Activated naive CD4-positive, alpha-beta T cell treated with anti-CD3 and anti-CD28 coated beads for 36 hours (primary cell): Measurements from ENCODE around the gene PDCD11. TPM values are rescaled to one million over a fixed set of nuclear protein-coding genes. Genes with fewer than 3 reads are reported as not detected.
A peak's percentile ranks its signal among the peaks of the same experiment; 100 is the strongest.
"Not testable (repeated sequence)": the region's sequence is repeated elsewhere in the genome, so short reads cannot be mapped to it uniquely, and the experiment has no call there.

ENCODE experiments used
- CTCF ChIA-PET: fragments of 350-600 bp; sonication (Branson Sonifier 250); formaldehyde crosslinking; loops from one replicate; lab custom pipeline; 2021; ENCODE audit warnings: antibody characterized with exemption; lab: Charles Lee
- DNase-seq: peaks from one replicate; pipeline ENCODE4 v3.0.0-alpha.2; 2020
- H3K27ac Mint-ChIP-seq: one replicate; pipeline ENCODE4 v1.8.0; 2021; ENCODE audit warnings: mild to moderate bottlenecking, mixed read lengths
- H3K27me3 Mint-ChIP-seq: one replicate; pipeline ENCODE4 v1.8.0; 2021; ENCODE audit warnings: low read depth, mixed read lengths
- H3K36me3 Mint-ChIP-seq: one replicate; pipeline ENCODE4 v1.8.0; 2021; ENCODE audit warnings: low read depth, mixed read lengths
- H3K4me1 Mint-ChIP-seq: one replicate; pipeline ENCODE4 v1.8.0; 2021; ENCODE audit warnings: low read depth, mixed read lengths
- H3K4me3 Mint-ChIP-seq: one replicate; pipeline ENCODE4 v1.8.0; 2021; ENCODE audit warnings: mild to moderate bottlenecking, moderate library complexity, mixed read lengths
- H3K9me3 Mint-ChIP-seq: one replicate; pipeline ENCODE4 v1.8.0; 2021; ENCODE audit warnings: mixed read lengths
- intact Hi-C: fragments of 100-400 bp; cut with micrococcal nuclease; formaldehyde crosslinking; loops from one replicate; pipeline ENCODE4 v1.15.1; 2023
- total RNA-seq, 2 experiments: library from RNA; stranded (reverse); gene quantifications; one replicate each; pipeline ENCODE4 v1.2.3, GENCODE V29; 2021

PDCD11 gene
- total RNA-seq, 2 experiments from 2014 or later = 50.1 TPM

- Mint-ChIP-seq H3K4me3 (no peak overlapping the region), H3K9me3 (no peaks in the 10 kb centered on the region), H3K27ac (peak overlapping the region; percentile 50), H3K27me3 (no peaks in the 10 kb centered on the region), H3K4me1 (peaks cover 28% of the 10 kb centered on the region), H3K36me3 (peaks cover 19% of the 10 kb centered on the region)
- CTCF ChIA-PET = interaction anchor here (0.8 kb wide), 1 partner anchor 112 kb away, joined by 4 read pairs; no protein-coding TSS in a partner anchor
- intact Hi-C loops = loop anchor here (1.0 kb wide), 1 partner anchor 23 kb away; the partner anchor contains the start of genes ATP5MK and PDCD11
- no peak for DNase-seq
Observed at GRCh38 chr10:103373544-103373943, 22.9 kb upstream of the PDCD11 start.

DNA sequence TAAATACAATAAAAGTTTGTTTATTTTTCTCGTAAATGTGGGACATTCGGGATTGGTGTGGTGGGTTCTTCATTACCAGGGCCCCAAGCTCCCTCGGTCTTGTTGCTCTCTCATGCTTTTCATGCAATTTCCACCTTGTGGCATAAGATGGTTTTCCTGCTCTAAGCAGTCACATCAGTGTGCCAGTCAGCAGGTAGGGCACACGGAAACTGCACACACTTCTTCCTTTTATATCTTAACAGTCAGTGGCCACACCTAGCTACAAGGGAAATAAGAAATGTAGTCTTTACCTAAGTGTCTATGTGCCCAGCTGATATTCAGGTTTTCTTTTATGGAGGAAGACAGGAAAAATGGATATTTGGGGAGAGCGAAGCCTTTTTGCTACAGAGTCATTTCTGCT lies 22.2 kb upstream of the PDCD11 start:
- intact Hi-C loops = no loop called here
- no peak overlapping the region for H3K4me3 Mint-ChIP-seq

DNA sequence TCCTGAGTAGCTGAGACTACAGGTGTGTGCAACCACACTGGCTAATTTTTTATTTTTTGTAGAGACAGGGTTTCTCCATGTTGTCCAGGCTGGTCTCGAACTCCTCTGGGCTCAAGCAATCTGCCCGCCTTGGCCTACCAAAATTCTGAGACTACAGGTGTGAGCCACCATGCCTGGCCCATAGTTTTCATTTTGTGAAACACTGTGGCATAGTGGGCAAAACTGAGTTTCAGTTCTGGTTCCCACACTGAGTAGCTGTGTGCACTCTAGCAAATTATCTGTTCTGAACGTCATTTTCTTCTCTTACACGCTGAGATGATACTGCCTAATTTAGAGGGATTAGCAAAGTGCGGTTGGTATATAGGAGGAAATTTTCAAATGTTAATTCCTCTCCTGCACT lies 13.7 kb upstream of the PDCD11 start:
- intact Hi-C loops = no loop called here
- Mint-ChIP-seq H3K9me3 (no peaks in the 10 kb centered on the region), H3K36me3 (peaks cover 11% of the 10 kb centered on the region), H3K27me3 (no peaks in the 10 kb centered on the region), H3K27ac (no peak overlapping the region), H3K4me1 (no peaks in the 10 kb centered on the region), H3K4me3 (no peak overlapping the region)
- DNase-seq = no peak
- CTCF ChIA-PET = no interaction called here

More for the DNA sequence above, 22.2 kb upstream of the PDCD11 start:
- peak overlapping the region; percentile 26 for H3K27ac Mint-ChIP-seq
- CTCF ChIA-PET = no interaction called here
- no peak for DNase-seq
- peaks cover 25% of the 10 kb centered on the region for H3K4me1 Mint-ChIP-seq
- no peaks in the 10 kb centered on the region for H3K27me3 Mint-ChIP-seq
- H3K9me3 Mint-ChIP-seq = no peaks in the 10 kb centered on the region
- peaks cover 19% of the 10 kb centered on the region for H3K36me3 Mint-ChIP-seq

GRCh38 chr10:103394180-103394579 lies 2.2 kb upstream of the PDCD11 start:
- no peak for DNase-seq
- CTCF ChIA-PET = interaction anchor here (1.1 kb wide), 1 partner anchor 21 kb away, joined by 3 read pairs; no protein-coding TSS in a partner anchor
- peaks cover 56% of the 10 kb centered on the region for H3K4me1 Mint-ChIP-seq
- peak overlapping the region; percentile 97 for H3K4me3 Mint-ChIP-seq
- H3K36me3 Mint-ChIP-seq = peaks cover 28% of the 10 kb centered on the region
- no peak overlapping the region for H3K27ac Mint-ChIP-seq
- intact Hi-C loops = no loop called here
- H3K27me3 Mint-ChIP-seq = no peaks in the 10 kb centered on the region
- no peaks in the 10 kb centered on the region for H3K9me3 Mint-ChIP-seq

- H3K27me3 Mint-ChIP-seq = no peaks in the 10 kb centered on the region
- H3K9me3 Mint-ChIP-seq = no peaks in the 10 kb centered on the region
- H3K4me1 Mint-ChIP-seq = peaks cover 67% of the 10 kb centered on the region
- H3K36me3 Mint-ChIP-seq = peaks cover 34% of the 10 kb centered on the region
- intact Hi-C loops = loop anchor here (1.0 to 2.0 kb wide), 7 partner anchors 22 to 541 kb away; partner anchors contain the start of genes BORCS7, CNNM2 and PCGF6
- peak; percentile 8 for DNase-seq
- peak overlapping the region; percentile 97 for H3K4me3 Mint-ChIP-seq
- peak overlapping the region; percentile 85 for H3K27ac Mint-ChIP-seq
- CTCF ChIA-PET = interaction anchor here (0.7 to 1.5 kb wide), 3 partner anchors 10 to 479 kb away, joined by 3 read pairs; partner anchors contain the start of gene NEURL1
Observed at GRCh38 chr10:103395754-103396066, 716 bp upstream of the PDCD11 start.

DNA sequence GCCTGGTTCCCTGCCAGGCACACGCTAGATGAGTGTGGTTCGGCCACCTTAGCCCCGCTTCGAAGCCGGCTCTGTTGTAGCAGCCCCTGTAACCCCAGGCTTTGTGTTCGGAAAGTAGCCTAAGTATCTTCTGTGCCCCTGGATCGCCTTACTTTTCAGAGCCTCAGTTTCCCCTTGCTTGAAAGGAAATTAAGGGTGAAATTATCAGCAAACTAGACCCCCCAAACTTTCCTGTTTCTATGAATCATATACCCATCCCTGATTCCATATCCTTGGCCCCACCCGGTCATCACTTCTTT lies 312 bp downstream of the PDCD11 start:
- peak overlapping the region; percentile 97 for H3K4me3 Mint-ChIP-seq
- H3K27me3 Mint-ChIP-seq = no peaks in the 10 kb centered on the region
- H3K9me3 Mint-ChIP-seq = no peaks in the 10 kb centered on the region
- CTCF ChIA-PET = no interaction called here
- H3K36me3 Mint-ChIP-seq = peaks cover 31% of the 10 kb centered on the region
- no peak for DNase-seq
- H3K4me1 Mint-ChIP-seq = peaks cover 69% of the 10 kb centered on the region
- intact Hi-C loops = loop anchor here (1.0 to 2.0 kb wide), 7 partner anchors 23 to 542 kb away; partner anchors contain the start of genes BORCS7, CNNM2 and PCGF6
- H3K27ac Mint-ChIP-seq = peak overlapping the region; percentile 85

DNA sequence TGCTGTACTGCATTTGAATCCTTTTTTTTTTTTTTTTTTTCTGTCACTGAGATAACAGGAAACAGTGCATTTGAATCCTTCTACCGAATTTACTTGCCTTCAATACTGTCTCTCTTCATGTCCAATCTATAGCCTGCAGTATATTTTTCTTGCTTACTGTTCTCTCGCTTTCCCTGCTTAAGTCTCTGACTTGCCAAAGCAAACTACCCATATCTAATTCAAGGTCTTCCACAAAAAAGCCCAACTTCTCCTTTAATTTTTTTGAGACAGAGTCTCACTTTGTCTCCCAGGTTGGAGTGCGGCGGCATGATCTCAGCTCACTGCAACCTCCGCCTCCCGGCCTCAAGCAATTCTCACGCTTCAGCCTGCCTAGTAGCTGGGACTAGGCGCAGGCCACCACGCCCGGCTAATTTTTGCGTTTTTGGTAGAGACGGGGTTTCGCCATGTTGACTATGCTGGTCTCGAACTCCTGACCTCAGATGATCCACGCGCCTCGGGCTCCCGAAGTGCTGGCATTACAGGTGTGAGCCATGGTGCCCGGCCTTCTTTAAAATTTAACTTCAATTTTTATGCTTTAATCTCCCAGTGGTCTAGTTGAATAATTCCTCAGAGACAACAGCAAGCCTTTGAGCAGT lies 882 bp downstream of the PDCD11 start:
- DNase-seq = no peak
- Mint-ChIP-seq H3K36me3 (peaks cover 29% of the 10 kb centered on the region), H3K27ac (peak overlapping the region; percentile 85), H3K4me1 (peaks cover 69% of the 10 kb centered on the region), H3K9me3 (no peaks in the 10 kb centered on the region), H3K4me3 (peak overlapping the region; percentile 97), H3K27me3 (no peaks in the 10 kb centered on the region)
- CTCF ChIA-PET = interaction anchor here (1.0 to 1.3 kb wide), 2 partner anchors 8 to 480 kb away, joined by 3 read pairs; partner anchors contain the start of gene CNNM2
- intact Hi-C loops = loop anchor here (2.0 kb wide), 2 partner anchors 47 to 53 kb away; partner anchors contain the start of gene PCGF6

DNA sequence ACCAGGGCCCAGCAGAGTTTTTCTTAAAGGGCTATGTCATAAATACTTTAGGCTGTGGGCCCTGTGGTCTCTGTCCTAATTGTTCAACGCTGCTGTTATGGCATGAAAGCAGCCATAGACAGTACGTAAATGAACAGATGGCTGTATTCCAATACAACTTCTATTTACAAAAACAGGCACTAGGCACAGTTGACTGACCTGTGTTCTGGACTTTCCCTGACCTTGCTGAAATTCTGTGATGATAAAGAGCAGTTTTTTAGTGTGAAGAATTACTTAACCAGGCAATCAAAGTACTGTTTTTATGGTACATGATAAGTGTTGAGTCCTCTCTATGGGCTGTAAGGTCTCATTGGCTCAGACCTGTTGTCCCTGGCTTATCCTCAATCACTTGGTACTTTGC lies 17.1 kb downstream of the PDCD11 start:
- Mint-ChIP-seq H3K4me3 (no peak overlapping the region), H3K9me3 (no peaks in the 10 kb centered on the region), H3K4me1 (no peaks in the 10 kb centered on the region), H3K36me3 (peaks cover 52% of the 10 kb centered on the region), H3K27ac (no peak overlapping the region), H3K27me3 (no peaks in the 10 kb centered on the region)
- DNase-seq = no peak
- intact Hi-C loops = no loop called here
- CTCF ChIA-PET = no interaction called here

- H3K4me3 Mint-ChIP-seq = no peak overlapping the region
- no peaks in the 10 kb centered on the region for H3K4me1 Mint-ChIP-seq
- no peaks in the 10 kb centered on the region for H3K27me3 Mint-ChIP-seq
- peaks cover 55% of the 10 kb centered on the region for H3K36me3 Mint-ChIP-seq
- no peak for DNase-seq
- H3K27ac Mint-ChIP-seq = no peak overlapping the region
- intact Hi-C loops = no loop called here
- H3K9me3 Mint-ChIP-seq = no peaks in the 10 kb centered on the region
- CTCF ChIA-PET = interaction anchor here (0.7 to 2.5 kb wide), 8 partner anchors 10 to 83 kb away, joined by 3 to 15 read pairs (median 4); no protein-coding TSS in a partner anchor
Observed at GRCh38 chr10:103415581-103415980, 19.2 kb downstream of the PDCD11 start.

- CTCF ChIA-PET = interaction anchor here (0.6 to 2.5 kb wide), 12 partner anchors 10 to 443 kb away, joined by 3 to 15 read pairs (median 4); no protein-coding TSS in a partner anchor
- Mint-ChIP-seq H3K4me1 (no peaks in the 10 kb centered on the region), H3K27me3 (no peaks in the 10 kb centered on the region), H3K9me3 (no peaks in the 10 kb centered on the region), H3K36me3 (peaks cover 59% of the 10 kb centered on the region), H3K4me3 (no peak overlapping the region), H3K27ac (no peak overlapping the region)
- DNase-seq = peak; percentile 75
- intact Hi-C loops = loop anchor here (1.0 to 2.0 kb wide), 5 partner anchors 66 to 270 kb away; no protein-coding TSS in a partner anchor
Observed at GRCh38 chr10:103416436-103417147, 20.2 kb downstream of the PDCD11 start.

- not testable (repeated sequence) for H3K9me3 Mint-ChIP-seq, H3K27ac Mint-ChIP-seq, DNase-seq, H3K27me3 Mint-ChIP-seq, H3K4me1 Mint-ChIP-seq, H3K4me3 Mint-ChIP-seq
- intact Hi-C loops = loop anchor here (1.0 to 2.0 kb wide), 4 partner anchors 65 to 269 kb away; no protein-coding TSS in a partner anchor
- H3K36me3 Mint-ChIP-seq = peaks cover 58% of the 10 kb centered on the region
- CTCF ChIA-PET = interaction anchor here (0.8 to 2.5 kb wide), 7 partner anchors 10 to 176 kb away, joined by 3 to 15 read pairs (median 5); no protein-coding TSS in a partner anchor
Observed at GRCh38 chr10:103417148-103417469, 20.7 kb downstream of the PDCD11 start.

GRCh38 chr10:103417601-103418000 lies 21.2 kb downstream of the PDCD11 start:
- Mint-ChIP-seq H3K4me3 (no peak overlapping the region), H3K9me3 (no peaks in the 10 kb centered on the region), H3K36me3 (peaks cover 62% of the 10 kb centered on the region), H3K27me3 (no peaks in the 10 kb centered on the region), H3K4me1 (no peaks in the 10 kb centered on the region), H3K27ac (no peak overlapping the region)
- intact Hi-C loops = loop anchor here (1.0 to 2.0 kb wide), 4 partner anchors 65 to 269 kb away; no protein-coding TSS in a partner anchor
- no peak for DNase-seq
- CTCF ChIA-PET = interaction anchor here (1.5 to 2.5 kb wide), 3 partner anchors 64 to 175 kb away, joined by 5 to 15 read pairs (median 5); no protein-coding TSS in a partner anchor
